ENCODE measurements around the gene MYL1. TPM values are rescaled to one million over a fixed set of nuclear protein-coding genes. Genes with fewer than 3 reads are reported as not detected.

The MYL1 gene
- total RNA-seq, 1 experiment from 2014 or later = not detected

DNA sequence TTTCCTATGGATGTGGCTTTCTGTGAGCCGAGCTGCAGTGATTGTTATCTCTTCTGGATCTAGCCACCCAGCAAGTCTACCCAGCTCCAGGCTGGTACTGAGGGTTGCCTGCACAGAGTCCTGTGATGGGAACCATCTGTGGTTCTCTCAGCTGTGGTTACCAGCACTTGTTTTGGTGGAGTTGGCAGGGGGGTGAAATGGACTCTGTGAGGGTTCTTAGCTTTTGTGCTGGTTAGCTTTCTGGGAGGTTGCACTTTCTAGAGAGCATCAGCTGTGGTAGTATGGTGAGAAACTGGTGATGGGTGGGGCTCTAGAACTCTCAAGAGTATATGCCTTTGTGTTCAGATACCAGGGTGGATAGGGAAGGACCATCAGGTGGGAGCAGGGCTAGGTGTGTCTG is 45.4 kb upstream of the MYL1 start:
- H3K27ac ChIP-seq = no peak overlapping the region
- no peaks in the 10 kb centered on the region for H3K9me3 ChIP-seq (ENCODE audit: insufficient read depth, low read depth)
- H3K9me2 ChIP-seq (ENCODE audit: insufficient read depth) = no peaks in the 10 kb centered on the region
- H3K4me2 ChIP-seq = no peak overlapping the region
- no peaks in the 10 kb centered on the region for H3K27me3 ChIP-seq (ENCODE audit: insufficient read depth, low read depth)
- no peaks in the 10 kb centered on the region for H4K20me1 ChIP-seq (ENCODE audit: insufficient read depth)
- H3K4me1 ChIP-seq (replicated peaks; ENCODE audit: insufficient read depth) = no peaks in the 10 kb centered on the region
- no peak overlapping the region for H3K4me3 ChIP-seq
- DNase-seq = no peak
- TF ChIP-seq EZH2 (IDR thresholded peaks at IDR 0.05; ENCODE audit: low read depth) (no peak), CTCF (conservative IDR thresholded peaks at IDR 0.05) (no peak)
- no peaks in the 10 kb centered on the region for H3K36me3 ChIP-seq (ENCODE audit: low read depth)
- POLR2A ChIA-PET (ENCODE audit: unreplicated experiment) = no interaction called here
- H2AFZ ChIP-seq = no peak overlapping the region
- no peaks in the 10 kb centered on the region for H3K79me2 ChIP-seq (ENCODE audit: low read depth)
- intact Hi-C loops (cut with micrococcal nuclease; ENCODE audit: unreplicated experiment) = no loop called here
- no peaks in the 10 kb centered on the region for H3F3A ChIP-seq (ENCODE audit: insufficient read depth, low read depth)
- CTCF ChIA-PET = no interaction called here
- no TSS peak for BruUV-seq (replicated peaks)

- POLR2A ChIA-PET (ENCODE audit: unreplicated experiment) = no interaction called here
- Histone ChIP-seq H3K4me1 (replicated peaks; ENCODE audit: insufficient read depth) (no peaks in the 10 kb centered on the region), H3F3A (ENCODE audit: insufficient read depth, low read depth) (no peaks in the 10 kb centered on the region), H3K27ac (no peak overlapping the region), H3K4me3 (no peak overlapping the region), H3K9me2 (ENCODE audit: insufficient read depth) (no peaks in the 10 kb centered on the region), H3K4me2 (no peak overlapping the region), H3K9me3 (ENCODE audit: insufficient read depth, low read depth) (no peaks in the 10 kb centered on the region), H4K20me1 (ENCODE audit: insufficient read depth) (no peaks in the 10 kb centered on the region), H3K36me3 (ENCODE audit: low read depth) (no peaks in the 10 kb centered on the region), H3K79me2 (ENCODE audit: low read depth) (no peaks in the 10 kb centered on the region), H3K27me3 (ENCODE audit: insufficient read depth, low read depth) (no peaks in the 10 kb centered on the region), H2AFZ (no peak overlapping the region)
- CTCF ChIA-PET = no interaction called here
- intact Hi-C loops (cut with micrococcal nuclease; ENCODE audit: unreplicated experiment) = no loop called here
- TF ChIP-seq CTCF (conservative IDR thresholded peaks at IDR 0.05) (no peak), EZH2 (IDR thresholded peaks at IDR 0.05; ENCODE audit: low read depth) (no peak)
- DNase-seq = no peak
- no TSS peak for BruUV-seq (replicated peaks)
Measured at GRCh38 chr2:210356944-210357343, 42.0 kb upstream of the MYL1 start.

DNA sequence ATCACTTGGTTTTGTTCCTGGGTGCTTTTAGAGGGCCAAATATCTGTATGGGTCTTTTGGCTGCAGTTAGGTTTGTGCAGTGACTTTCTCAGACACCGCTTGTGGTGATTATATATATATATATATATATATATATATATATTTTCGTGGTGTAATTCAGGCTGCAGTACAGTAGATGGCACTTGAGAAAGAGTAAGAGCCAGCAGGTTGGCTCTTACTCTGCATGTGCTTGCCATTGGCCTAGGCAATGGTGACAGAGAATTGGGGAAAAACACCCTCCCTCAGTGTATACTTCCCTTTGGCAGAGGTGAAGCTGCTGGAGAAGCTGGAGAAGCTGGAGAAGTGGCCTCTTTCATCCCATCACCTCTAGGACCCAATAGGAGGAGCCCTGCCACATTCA is 22.2 kb upstream of the MYL1 start:
- TF ChIP-seq CTCF (conservative IDR thresholded peaks at IDR 0.05) = no peak
- TF ChIP-seq EZH2 (IDR thresholded peaks at IDR 0.05; ENCODE audit: low read depth) = no peak
- CTCF ChIA-PET = no interaction called here
- DNase-seq = no peak

More for the DNA sequence above, 22.2 kb upstream of the MYL1 start:
- H3F3A ChIP-seq (ENCODE audit: insufficient read depth, low read depth) = no peaks in the 10 kb centered on the region
- H3K4me2 ChIP-seq = no peak overlapping the region
- intact Hi-C loops (cut with micrococcal nuclease; ENCODE audit: unreplicated experiment) = no loop called here
- H3K79me2 ChIP-seq (ENCODE audit: low read depth) = no peaks in the 10 kb centered on the region
- no peaks in the 10 kb centered on the region for H3K9me2 ChIP-seq (ENCODE audit: insufficient read depth)
- no peaks in the 10 kb centered on the region for H3K9me3 ChIP-seq (ENCODE audit: insufficient read depth, low read depth)
- BruUV-seq (replicated peaks) = no TSS peak
- no peak overlapping the region for H3K27ac ChIP-seq
- no peak overlapping the region for H3K4me3 ChIP-seq
- no peaks in the 10 kb centered on the region for H3K36me3 ChIP-seq (ENCODE audit: low read depth)
- H2AFZ ChIP-seq = no peak overlapping the region
- no peaks in the 10 kb centered on the region for H3K27me3 ChIP-seq (ENCODE audit: insufficient read depth, low read depth)
- H4K20me1 ChIP-seq (ENCODE audit: insufficient read depth) = no peaks in the 10 kb centered on the region
- POLR2A ChIA-PET (ENCODE audit: unreplicated experiment) = no interaction called here
- no peaks in the 10 kb centered on the region for H3K4me1 ChIP-seq (replicated peaks; ENCODE audit: insufficient read depth)
